Panc1 (cell line): Measurements from ENCODE around the gene HINT3. TPM values are rescaled to one million over a fixed set of nuclear protein-coding genes. Genes with fewer than 3 reads are reported as not detected.

ENCODE experiments used
- ATAC-seq: fragments of 200-7000 bp; cut with Tn5 transposase; 2 replicates; pipeline ENCODE4 v1.9.1; 2020; ENCODE audit warnings: mild to moderate bottlenecking, moderate library complexity
- BruUV-seq: library from RNA; stranded (reverse); fragments of 400-500 nt; replicated peaks from 2 replicates; lab custom pipeline; 2021; lab: Mats Ljungman, UMichigan
- CTCF ChIA-PET: fragments of 300-600 bp; sonication (Branson Sonifier 250); formaldehyde crosslinking; loops from one replicate; lab custom pipeline; 2022; ENCODE audit warnings: antibody characterized with exemption; lab: Charles Lee
- POLR2A ChIA-PET: fragments of 300-600 bp; sonication (Branson Sonifier 250); formaldehyde crosslinking; loops from one replicate; lab custom pipeline; 2022; ENCODE audit warnings: antibody characterized with exemption; lab: Charles Lee
- DNase-seq: peaks from one replicate; pipeline ENCODE4 v3.0.0-alpha.2; 2010; ENCODE audit warnings: low read depth, low spot score
- H3K27ac ChIP-seq: 2 replicates; pipeline ENCODE4 v1.5.1; 2011; ENCODE audit warnings: mild to moderate bottlenecking, low read length, inconsistent platforms
- H3K27me3 ChIP-seq: fragments of 200-500 bp; sonication (Bioruptor generic); 2 replicates; pipeline ENCODE4 v1.6.0; 2014; ENCODE audit warnings: low read length, inconsistent platforms; ENCODE audit not compliant: control insufficient read depth, insufficient read depth
- H3K36me3 ChIP-seq: fragments of 200-500 bp; sonication (Bioruptor generic); 2 replicates; pipeline ENCODE4 v1.5.1; 2014; ENCODE audit warnings: inconsistent platforms, mild to moderate bottlenecking, low read length, moderate library complexity; ENCODE audit not compliant: control insufficient read depth, insufficient read depth
- H3K4me1 ChIP-seq: 2 replicates; pipeline ENCODE4 v1.5.1; 2011; ENCODE audit warnings: inconsistent platforms, mild to moderate bottlenecking, low read length, moderate library complexity; ENCODE audit not compliant: control insufficient read depth, insufficient read depth
- H3K4me3 ChIP-seq, 2 experiments: 2 replicates each; pipeline ENCODE4 v1.5.1; 2011 to 2012; ENCODE audit warnings: low read depth in 2 of 2, low read length in 2 of 2, mild to moderate bottlenecking in 2 of 2, inconsistent platforms in 1 of 2, moderate library complexity in 1 of 2
- H3K9me3 ChIP-seq: fragments of 200-500 bp; sonication (Bioruptor generic); 2 replicates; pipeline ENCODE4 v1.5.1; 2014; ENCODE audit warnings: low read depth, mild to moderate bottlenecking, inconsistent platforms, low read length, moderate library complexity; ENCODE audit not compliant: control insufficient read depth, insufficient read depth
- CTCF ChIP-seq: fragments of 450-650 bp; IDR thresholded peaks from 2 replicates; pipeline ENCODE4 v1.5.1; 2017; ENCODE audit warnings: mild to moderate bottlenecking
- POLR2AphosphoS5 ChIP-seq: IDR thresholded peaks from 2 replicates; pipeline ENCODE4 v1.6.1; 2012; ENCODE audit warnings: mild to moderate bottlenecking, low read depth, low read length, moderate library complexity
- REST ChIP-seq, 2 experiments: IDR thresholded peaks; 2 replicates each; pipeline ENCODE4 v1.6.1; 2011 to 2012; ENCODE audit warnings: low read depth in 2 of 2, control low read depth in 1 of 2, low read length in 1 of 2, mild to moderate bottlenecking in 1 of 2, moderate library complexity in 1 of 2; ENCODE audit not compliant: insufficient read depth in 1 of 2
- SIN3A ChIP-seq: IDR thresholded peaks from 2 replicates; pipeline ENCODE4 v1.6.1; 2012; ENCODE audit warnings: low read depth, mild to moderate bottlenecking, low read length, moderate library complexity, borderline replicate concordance; ENCODE audit not compliant: insufficient read depth
- TCF7L2 ChIP-seq: IDR thresholded peaks from 2 replicates; pipeline ENCODE4 v1.6.1; 2011; ENCODE audit warnings: mild to moderate bottlenecking, low read depth, low read length, inconsistent platforms
- in situ Hi-C: cut with HindIII; loops from 2 replicates; pipeline ENCODE4 v1.10.0; 2016; ENCODE audit warnings: low sequenced_read_pairs, low pct_unique_long_range_greater_than_20kb
- intact Hi-C: fragments of 100-400 bp; cut with micrococcal nuclease; formaldehyde crosslinking; loops from one replicate; pipeline ENCODE4 v1.10.0; 2022; ENCODE audit not compliant: unreplicated experiment
- total RNA-seq: library from RNA; stranded (reverse); gene quantifications from one replicate; pipeline ENCODE4 v1.2.1, GENCODE V29; 2021; ENCODE audit not compliant: unreplicated experiment

The HINT3 gene
- total RNA-seq, 1 experiment from 2014 or later = 11.5 TPM

GRCh38 chr6:125944434-125944816 is 12.1 kb upstream of the HINT3 start:
- ATAC-seq (no peak), DNase-seq (no peak)
- no peak overlapping the region for H3K4me3 ChIP-seq
- no peaks in the 10 kb centered on the region; the same call in 1 of the 2 replicates for H3K4me1 ChIP-seq
- intact Hi-C loops = no loop called here
- in situ Hi-C loops = no loop called here
- peaks cover 11% of the 10 kb centered on the region; the same call in 1 of the 2 replicates for H3K27me3 ChIP-seq
- POLR2A ChIA-PET = interaction anchor here (0.6 kb wide), 1 partner anchor 156 kb away, joined by 3 read pairs; no protein-coding TSS in a partner anchor
- H3K27ac ChIP-seq = no peak overlapping the region
- TF ChIP-seq CTCF (no peak), POLR2AphosphoS5 (no peak), REST (IDR thresholded peaks at IDR 0.05; ENCODE audit: insufficient read depth in 1 of 2, low read depth in 2 of 2, low read length in 1 of 2) (no peak), SIN3A (no peak), TCF7L2 (no peak)
- H3K9me3 ChIP-seq = no peaks in the 10 kb centered on the region
- CTCF ChIA-PET = interaction anchor here (1.4 kb wide), 1 partner anchor 12 kb away, joined by 6 read pairs; the partner anchor contains the start of gene HINT3
- no TSS peak for BruUV-seq
- no peaks in the 10 kb centered on the region for H3K36me3 ChIP-seq

GRCh38 chr6:125944896-125945295 is 11.7 kb upstream of the HINT3 start:
- BruUV-seq = no TSS peak
- Histone ChIP-seq H3K27me3 (peaks cover 9% of the 10 kb centered on the region; the same call in 1 of the 2 replicates), H3K36me3 (no peaks in the 10 kb centered on the region), H3K4me3 (no peak overlapping the region), H3K9me3 (no peaks in the 10 kb centered on the region), H3K4me1 (no peaks in the 10 kb centered on the region; the same call in 1 of the 2 replicates), H3K27ac (no peak overlapping the region)
- intact Hi-C loops (no loop called here), in situ Hi-C loops (no loop called here)
- POLR2A ChIA-PET = no interaction called here
- TF ChIP-seq SIN3A (no peak), REST (IDR thresholded peaks at IDR 0.05; ENCODE audit: insufficient read depth in 1 of 2, low read depth in 2 of 2, low read length in 1 of 2) (no peak), TCF7L2 (no peak), CTCF (no peak), POLR2AphosphoS5 (no peak)
- DNase-seq (no peak), ATAC-seq (no peak)
- CTCF ChIA-PET = no interaction called here
